Esophagus muscularis mucosa (tissue), 4 donors: ENCODE results near the gene SUGP1.

ENCODE experiments used
- CTCF ChIP-seq, 3 experiments: fragments of 200-600 bp in 2 of 3; fragments of 450-650 bp in 1 of 3; sonication (generic) in 2 of 3; IDR thresholded peaks; one replicate each; pipeline ENCODE4 v1.5.1; 2017 to 2019; ENCODE audit warnings: antibody characterized with exemption in 3 of 3, mild to moderate bottlenecking in 2 of 3, moderate library complexity in 1 of 3
- EP300 ChIP-seq: sonication (generic); formaldehyde crosslinking; IDR thresholded peaks from one replicate; pipeline ENCODE4 v1.6.1; 2017; ENCODE audit warnings: antibody characterized with exemption
- POLR2A ChIP-seq: fragments of 450-650 bp; IDR thresholded peaks from one replicate; pipeline ENCODE4 v1.6.1; 2017; ENCODE audit warnings: antibody characterized with exemption, moderate library complexity, mild to moderate bottlenecking, low read depth
- POLR2AphosphoS5 ChIP-seq, 2 donors: sonication (generic); formaldehyde crosslinking; IDR thresholded peaks; one replicate each; pipeline ENCODE4 v1.6.1; 2017; ENCODE audit warnings: antibody characterized with exemption in 2 of 2

GRCh38 chr19:19276851-19277250 lies 43.5 kb downstream of the SUGP1 start:
- no peak for TF ChIP-seq CTCF (IDR thresholded peaks at IDR 0.05)
- no peak for TF ChIP-seq POLR2A
- TF ChIP-seq EP300: no peak
- no peak for TF ChIP-seq POLR2AphosphoS5 (IDR thresholded peaks at IDR 0.05)
